ENCODE data around the gene HLA-DOB.
"Not testable (repeated sequence)": the region's sequence is repeated elsewhere in the genome, so short reads cannot be mapped to it uniquely, and the experiment has no call there.

Gene HLA-DOB

DNA sequence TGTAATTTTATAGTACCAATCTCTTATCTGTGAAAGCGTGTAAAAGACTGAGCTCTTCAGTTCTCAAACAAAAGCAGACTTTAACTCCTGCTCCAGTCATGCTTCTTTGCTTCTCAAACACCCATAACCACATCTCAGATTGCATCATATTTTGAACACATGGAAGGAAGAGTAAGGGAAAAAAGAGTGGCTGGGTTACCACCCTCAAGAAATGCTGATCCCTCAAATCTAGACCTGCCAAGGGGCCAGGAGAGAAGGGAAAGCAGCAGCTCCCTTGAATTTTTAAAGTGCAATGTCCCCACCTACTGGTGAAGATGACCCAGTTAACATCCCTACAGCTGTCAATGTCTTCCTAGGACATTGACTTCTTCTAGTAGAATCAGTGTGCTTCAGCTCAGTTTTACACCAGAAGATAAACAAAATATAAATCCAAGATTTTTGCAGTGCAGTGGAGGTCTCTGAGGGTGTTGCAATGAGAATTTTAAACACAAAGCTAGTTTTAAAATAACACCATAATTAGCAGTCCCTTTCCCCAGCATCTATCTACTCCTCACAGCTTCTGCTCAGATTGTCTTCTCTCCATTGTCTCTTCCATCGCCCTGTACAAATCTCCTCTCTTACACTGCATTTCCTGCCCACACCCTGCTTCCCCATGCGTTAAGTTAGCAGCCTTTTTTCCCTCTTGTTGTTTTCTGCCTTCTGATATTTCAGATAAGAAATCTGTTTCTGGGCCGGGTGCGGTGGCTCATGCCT, 30.8 kb downstream of the HLA-DOB start:
- Histone ChIP-seq H4K20me1 (ENCODE audit: insufficient read depth, low read length) (no peaks in the 10 kb centered on the region), H3K27ac (ENCODE audit: low read depth, low read length, poor library complexity, severe bottlenecking) (no peak overlapping the region), H3K36me3 (ENCODE audit: insufficient read depth, low read length) (no peaks in the 10 kb centered on the region), H3F3A (ENCODE audit: insufficient read depth, low read length) (no peaks in the 10 kb centered on the region), H3K9me2 (ENCODE audit: low read depth, low read length) (no peaks in the 10 kb centered on the region), H3K9ac (ENCODE audit: low read length) (no peak overlapping the region), H3K79me2 (ENCODE audit: insufficient read depth, low read length) (no peaks in the 10 kb centered on the region), H3K9me3 (ENCODE audit: low read length) (no peaks in the 10 kb centered on the region), H3K4me1 (ENCODE audit: insufficient read depth, low read length, severe bottlenecking) (no peaks in the 10 kb centered on the region), H3K4me2 (ENCODE audit: low read length) (no peak overlapping the region), H3K4me3 (ENCODE audit: low read depth, low read length, poor library complexity, severe bottlenecking) (no peak overlapping the region), H3K27me3 (ENCODE audit: insufficient read depth, low read length) (no peaks in the 10 kb centered on the region), H2AFZ (ENCODE audit: low read length) (no peak overlapping the region)
- TF ChIP-seq, protein P1, sequence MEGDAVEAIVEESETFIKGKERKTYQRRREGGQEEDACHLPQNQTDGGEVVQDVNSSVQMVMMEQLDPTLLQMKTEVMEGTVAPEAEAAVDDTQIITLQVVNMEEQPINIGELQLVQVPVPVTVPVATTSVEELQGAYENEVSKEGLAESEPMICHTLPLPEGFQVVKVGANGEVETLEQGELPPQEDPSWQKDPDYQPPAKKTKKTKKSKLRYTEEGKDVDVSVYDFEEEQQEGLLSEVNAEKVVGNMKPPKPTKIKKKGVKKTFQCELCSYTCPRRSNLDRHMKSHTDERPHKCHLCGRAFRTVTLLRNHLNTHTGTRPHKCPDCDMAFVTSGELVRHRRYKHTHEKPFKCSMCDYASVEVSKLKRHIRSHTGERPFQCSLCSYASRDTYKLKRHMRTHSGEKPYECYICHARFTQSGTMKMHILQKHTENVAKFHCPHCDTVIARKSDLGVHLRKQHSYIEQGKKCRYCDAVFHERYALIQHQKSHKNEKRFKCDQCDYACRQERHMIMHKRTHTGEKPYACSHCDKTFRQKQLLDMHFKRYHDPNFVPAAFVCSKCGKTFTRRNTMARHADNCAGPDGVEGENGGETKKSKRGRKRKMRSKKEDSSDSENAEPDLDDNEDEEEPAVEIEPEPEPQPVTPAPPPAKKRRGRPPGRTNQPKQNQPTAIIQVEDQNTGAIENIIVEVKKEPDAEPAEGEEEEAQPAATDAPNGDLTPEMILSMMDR (IDR thresholded peaks at IDR 0.05; ENCODE audit: low read length), result peak; percentile 74; the same call in 1 of the 2 replicates
- no peak for TF ChIP-seq EZH2 (IDR thresholded peaks at IDR 0.05; ENCODE audit: borderline replicate concordance, low read length)

DNA sequence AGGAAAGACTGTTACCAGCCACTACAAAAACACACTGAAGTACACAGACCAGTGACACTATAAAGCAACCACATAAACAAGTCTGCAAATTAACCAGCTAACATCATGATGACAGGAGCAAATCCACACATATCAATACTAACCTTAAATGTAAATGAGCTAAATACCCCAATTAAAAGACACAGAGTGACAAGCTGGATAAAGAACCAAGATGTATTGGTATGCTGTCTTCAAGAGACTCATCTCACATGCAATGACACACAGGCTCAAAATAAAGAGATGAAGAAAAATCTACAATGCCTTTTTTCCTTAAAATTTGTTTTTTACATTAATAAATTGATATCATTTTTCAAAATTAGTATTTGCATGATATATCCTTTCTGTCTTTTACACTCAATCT, 33.9 kb downstream of the HLA-DOB start:
- not testable (repeated sequence) for H3K4me2 ChIP-seq (ENCODE audit: low read length); H2AFZ ChIP-seq (ENCODE audit: low read length); H3K9me2 ChIP-seq (ENCODE audit: low read depth, low read length); H3F3A ChIP-seq (ENCODE audit: insufficient read depth, low read length); H3K9me3 ChIP-seq (ENCODE audit: low read length); H3K9ac ChIP-seq (ENCODE audit: low read length); H3K4me3 ChIP-seq (ENCODE audit: low read depth, low read length, poor library complexity, severe bottlenecking); H3K27ac ChIP-seq (ENCODE audit: low read depth, low read length, poor library complexity, severe bottlenecking); H3K79me2 ChIP-seq (ENCODE audit: insufficient read depth, low read length); H3K4me1 ChIP-seq (ENCODE audit: insufficient read depth, low read length, severe bottlenecking); H3K36me3 ChIP-seq (ENCODE audit: insufficient read depth, low read length); H4K20me1 ChIP-seq (ENCODE audit: insufficient read depth, low read length); H3K27me3 ChIP-seq (ENCODE audit: insufficient read depth, low read length)

- Histone ChIP-seq H3K36me3 (ENCODE audit: insufficient read depth, low read length) (no peaks in the 10 kb centered on the region), H3K4me3 (ENCODE audit: low read depth, low read length, poor library complexity, severe bottlenecking) (no peak overlapping the region), H2AFZ (ENCODE audit: low read length) (no peak overlapping the region), H3F3A (ENCODE audit: insufficient read depth, low read length) (no peaks in the 10 kb centered on the region), H3K27ac (ENCODE audit: low read depth, low read length, poor library complexity, severe bottlenecking) (no peak overlapping the region), H3K9ac (ENCODE audit: low read length) (no peak overlapping the region), H3K79me2 (ENCODE audit: insufficient read depth, low read length) (no peaks in the 10 kb centered on the region), H3K4me1 (ENCODE audit: insufficient read depth, low read length, severe bottlenecking) (no peaks in the 10 kb centered on the region), H4K20me1 (ENCODE audit: insufficient read depth, low read length) (no peaks in the 10 kb centered on the region), H3K9me2 (ENCODE audit: low read depth, low read length) (no peaks in the 10 kb centered on the region), H3K9me3 (ENCODE audit: low read length) (no peaks in the 10 kb centered on the region), H3K4me2 (ENCODE audit: low read length) (no peak overlapping the region), H3K27me3 (ENCODE audit: insufficient read depth, low read length) (no peaks in the 10 kb centered on the region)
- no peak for TF ChIP-seq EZH2 (IDR thresholded peaks at IDR 0.05; ENCODE audit: borderline replicate concordance, low read length)
- TF ChIP-seq, protein P1 (IDR thresholded peaks at IDR 0.05; ENCODE audit: low read length), result no peak
Measured at GRCh38 chr6:32779036-32779435, 37.8 kb downstream of the HLA-DOB start.

GRCh38 chr6:32775071-32775470, 41.7 kb downstream of the HLA-DOB start:
- H3K4me1 ChIP-seq (ENCODE audit: insufficient read depth, low read length, severe bottlenecking), result no peaks in the 10 kb centered on the region
- no peak overlapping the region for H3K4me3 ChIP-seq (ENCODE audit: low read depth, low read length, poor library complexity, severe bottlenecking)
- H3K9me3 ChIP-seq (ENCODE audit: low read length), result no peaks in the 10 kb centered on the region
- H3F3A ChIP-seq (ENCODE audit: insufficient read depth, low read length), result no peaks in the 10 kb centered on the region
- no peaks in the 10 kb centered on the region for H3K79me2 ChIP-seq (ENCODE audit: insufficient read depth, low read length)
- TF ChIP-seq EZH2 (IDR thresholded peaks at IDR 0.05; ENCODE audit: borderline replicate concordance, low read length), result no peak
- TF ChIP-seq, protein P1 (IDR thresholded peaks at IDR 0.05; ENCODE audit: low read length), result no peak
- no peaks in the 10 kb centered on the region for H4K20me1 ChIP-seq (ENCODE audit: insufficient read depth, low read length)
- no peaks in the 10 kb centered on the region for H3K9me2 ChIP-seq (ENCODE audit: low read depth, low read length)
- no peak overlapping the region for H3K9ac ChIP-seq (ENCODE audit: low read length)
- no peak overlapping the region for H2AFZ ChIP-seq (ENCODE audit: low read length)
- H3K27ac ChIP-seq (ENCODE audit: low read depth, low read length, poor library complexity, severe bottlenecking), result no peak overlapping the region
- H3K4me2 ChIP-seq (ENCODE audit: low read length), result no peak overlapping the region
- no peaks in the 10 kb centered on the region for H3K27me3 ChIP-seq (ENCODE audit: insufficient read depth, low read length)
- H3K36me3 ChIP-seq (ENCODE audit: insufficient read depth, low read length), result no peaks in the 10 kb centered on the region
